Measurements from ENCODE around the gene MYO15B.

GRCh38 chr17:75667825-75668224, 80.2 kb downstream of the MYO15B start:
- TF ChIP-seq, protein P1, sequence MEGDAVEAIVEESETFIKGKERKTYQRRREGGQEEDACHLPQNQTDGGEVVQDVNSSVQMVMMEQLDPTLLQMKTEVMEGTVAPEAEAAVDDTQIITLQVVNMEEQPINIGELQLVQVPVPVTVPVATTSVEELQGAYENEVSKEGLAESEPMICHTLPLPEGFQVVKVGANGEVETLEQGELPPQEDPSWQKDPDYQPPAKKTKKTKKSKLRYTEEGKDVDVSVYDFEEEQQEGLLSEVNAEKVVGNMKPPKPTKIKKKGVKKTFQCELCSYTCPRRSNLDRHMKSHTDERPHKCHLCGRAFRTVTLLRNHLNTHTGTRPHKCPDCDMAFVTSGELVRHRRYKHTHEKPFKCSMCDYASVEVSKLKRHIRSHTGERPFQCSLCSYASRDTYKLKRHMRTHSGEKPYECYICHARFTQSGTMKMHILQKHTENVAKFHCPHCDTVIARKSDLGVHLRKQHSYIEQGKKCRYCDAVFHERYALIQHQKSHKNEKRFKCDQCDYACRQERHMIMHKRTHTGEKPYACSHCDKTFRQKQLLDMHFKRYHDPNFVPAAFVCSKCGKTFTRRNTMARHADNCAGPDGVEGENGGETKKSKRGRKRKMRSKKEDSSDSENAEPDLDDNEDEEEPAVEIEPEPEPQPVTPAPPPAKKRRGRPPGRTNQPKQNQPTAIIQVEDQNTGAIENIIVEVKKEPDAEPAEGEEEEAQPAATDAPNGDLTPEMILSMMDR (IDR thresholded peaks at IDR 0.05), result no peak
- no peak for TF ChIP-seq EZH2 (IDR thresholded peaks at IDR 0.05; ENCODE audit: borderline replicate concordance, insufficient read depth, low read depth, low read length, poor library complexity, severe bottlenecking)
